ENCODE data around the gene RFX3.

RFX3 gene

DNA sequence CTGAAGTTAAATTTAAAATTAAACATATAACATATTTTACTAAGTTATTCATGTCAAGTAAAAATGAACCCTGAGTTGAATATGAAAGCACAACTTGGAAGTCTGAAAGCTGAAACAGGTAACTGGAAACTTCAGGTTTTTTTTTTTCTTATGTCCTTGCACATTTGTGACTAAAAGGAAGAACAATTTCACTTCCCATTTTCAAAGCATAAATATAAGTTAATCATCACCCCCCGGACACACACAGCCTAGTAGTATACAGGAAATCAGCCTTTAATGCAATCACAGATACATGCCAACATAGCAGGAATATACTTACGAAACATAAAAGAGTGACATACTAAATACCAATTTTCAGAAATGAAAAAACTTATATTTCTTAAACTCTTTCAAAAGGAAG is 225.9 kb downstream of the RFX3 start:
- H3K27ac ChIP-seq, result no peak overlapping the region
- TF ChIP-seq, protein P1, sequence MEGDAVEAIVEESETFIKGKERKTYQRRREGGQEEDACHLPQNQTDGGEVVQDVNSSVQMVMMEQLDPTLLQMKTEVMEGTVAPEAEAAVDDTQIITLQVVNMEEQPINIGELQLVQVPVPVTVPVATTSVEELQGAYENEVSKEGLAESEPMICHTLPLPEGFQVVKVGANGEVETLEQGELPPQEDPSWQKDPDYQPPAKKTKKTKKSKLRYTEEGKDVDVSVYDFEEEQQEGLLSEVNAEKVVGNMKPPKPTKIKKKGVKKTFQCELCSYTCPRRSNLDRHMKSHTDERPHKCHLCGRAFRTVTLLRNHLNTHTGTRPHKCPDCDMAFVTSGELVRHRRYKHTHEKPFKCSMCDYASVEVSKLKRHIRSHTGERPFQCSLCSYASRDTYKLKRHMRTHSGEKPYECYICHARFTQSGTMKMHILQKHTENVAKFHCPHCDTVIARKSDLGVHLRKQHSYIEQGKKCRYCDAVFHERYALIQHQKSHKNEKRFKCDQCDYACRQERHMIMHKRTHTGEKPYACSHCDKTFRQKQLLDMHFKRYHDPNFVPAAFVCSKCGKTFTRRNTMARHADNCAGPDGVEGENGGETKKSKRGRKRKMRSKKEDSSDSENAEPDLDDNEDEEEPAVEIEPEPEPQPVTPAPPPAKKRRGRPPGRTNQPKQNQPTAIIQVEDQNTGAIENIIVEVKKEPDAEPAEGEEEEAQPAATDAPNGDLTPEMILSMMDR (conservative IDR thresholded peaks at IDR 0.05), result no peak

DNA sequence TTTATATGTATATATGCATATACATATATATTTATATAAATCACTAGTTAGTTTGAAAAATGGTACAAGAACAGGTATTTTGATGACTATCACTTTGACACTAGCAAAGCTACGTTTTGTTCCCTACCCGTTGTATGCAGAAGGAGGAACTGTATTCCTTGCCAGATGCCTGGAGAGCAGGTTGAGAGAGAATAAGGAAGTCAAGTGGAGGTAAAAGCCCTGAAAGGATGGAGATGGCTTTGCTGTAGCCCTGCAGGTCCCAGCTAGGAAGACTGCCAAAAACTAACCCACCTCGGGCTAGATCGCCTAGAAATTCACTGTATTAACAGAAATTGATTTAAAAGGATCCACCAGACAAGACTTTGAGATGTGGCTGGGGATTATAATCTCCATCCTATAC is 229.3 kb downstream of the RFX3 start:
- no peak overlapping the region for H3K27ac ChIP-seq
- TF ChIP-seq, protein P1 (conservative IDR thresholded peaks at IDR 0.05), result no peak

DNA sequence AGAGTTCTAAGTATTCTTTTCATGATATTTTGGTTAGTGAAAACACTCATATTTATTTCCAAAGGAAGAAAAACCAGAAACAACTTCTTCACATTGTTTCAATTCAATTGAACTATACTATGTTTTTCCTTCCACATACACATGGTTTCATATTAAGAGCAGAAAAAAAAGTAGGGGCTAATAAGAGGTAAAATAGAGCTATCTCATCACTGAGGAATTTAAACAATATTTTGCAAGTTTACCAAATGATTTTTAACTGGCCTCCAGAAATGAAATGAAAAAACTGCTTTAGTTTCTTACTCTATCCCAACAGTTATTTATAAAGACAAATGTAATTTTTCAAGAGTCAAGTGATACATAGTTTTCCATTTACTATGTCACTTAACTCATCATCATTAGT is 233.5 kb downstream of the RFX3 start:
- TF ChIP-seq, protein P1 (conservative IDR thresholded peaks at IDR 0.05), result no peak

DNA sequence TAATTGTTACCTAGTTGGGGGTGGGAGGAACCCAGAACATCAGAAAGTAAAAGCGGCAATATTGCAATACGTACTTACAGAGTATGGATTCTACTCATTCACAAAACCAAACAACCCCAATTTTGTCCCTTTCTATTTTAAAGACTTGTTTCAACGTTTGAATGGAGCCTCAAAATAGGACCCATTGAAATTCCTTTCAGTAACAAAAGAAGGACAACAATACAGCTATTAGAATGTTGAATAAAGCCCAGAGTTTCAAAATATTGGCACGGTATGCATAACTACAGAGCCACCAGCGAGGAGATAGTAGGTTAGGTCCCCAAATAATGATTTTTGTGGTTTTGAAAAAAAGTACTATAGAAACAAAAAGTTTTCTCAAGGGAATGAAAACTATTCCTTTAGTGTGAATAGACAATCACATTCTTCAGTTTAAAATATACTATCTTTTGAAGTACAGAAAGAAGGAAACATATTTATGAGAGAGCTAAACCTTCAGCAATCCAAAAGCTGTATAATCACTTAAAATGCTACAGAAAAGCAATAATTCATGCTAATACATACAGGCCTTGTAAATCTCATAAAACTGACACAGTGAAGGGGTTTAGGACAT is 235.5 kb downstream of the RFX3 start:
- TF ChIP-seq, protein P1 (conservative IDR thresholded peaks at IDR 0.05), result no peak

More for the DNA sequence above, 233.5 kb downstream of the RFX3 start:
- H3K27ac ChIP-seq, result no peak overlapping the region

DNA sequence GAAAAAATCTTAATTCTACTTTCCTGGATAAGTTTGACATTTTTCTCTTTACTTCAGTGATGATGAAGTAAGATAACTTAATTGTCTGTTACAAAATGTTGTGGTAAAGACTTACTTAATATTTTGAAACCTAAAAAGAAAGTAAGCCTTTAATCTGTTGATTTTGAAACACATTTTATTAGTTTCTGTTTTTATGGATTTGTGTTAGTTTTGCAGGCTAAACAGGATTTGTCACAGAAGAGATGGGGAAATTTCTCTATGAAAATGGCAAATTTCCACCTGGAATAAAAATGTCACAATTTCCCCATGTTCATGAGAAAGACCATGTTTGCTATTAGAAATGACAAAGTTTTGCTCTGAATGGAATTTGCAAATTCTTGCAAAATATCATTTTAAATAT is 237.1 kb downstream of the RFX3 start:
- TF ChIP-seq, protein P1 (conservative IDR thresholded peaks at IDR 0.05), result no peak

More for the DNA sequence above, 235.5 kb downstream of the RFX3 start:
- H3K27ac ChIP-seq, result no peak overlapping the region

DNA sequence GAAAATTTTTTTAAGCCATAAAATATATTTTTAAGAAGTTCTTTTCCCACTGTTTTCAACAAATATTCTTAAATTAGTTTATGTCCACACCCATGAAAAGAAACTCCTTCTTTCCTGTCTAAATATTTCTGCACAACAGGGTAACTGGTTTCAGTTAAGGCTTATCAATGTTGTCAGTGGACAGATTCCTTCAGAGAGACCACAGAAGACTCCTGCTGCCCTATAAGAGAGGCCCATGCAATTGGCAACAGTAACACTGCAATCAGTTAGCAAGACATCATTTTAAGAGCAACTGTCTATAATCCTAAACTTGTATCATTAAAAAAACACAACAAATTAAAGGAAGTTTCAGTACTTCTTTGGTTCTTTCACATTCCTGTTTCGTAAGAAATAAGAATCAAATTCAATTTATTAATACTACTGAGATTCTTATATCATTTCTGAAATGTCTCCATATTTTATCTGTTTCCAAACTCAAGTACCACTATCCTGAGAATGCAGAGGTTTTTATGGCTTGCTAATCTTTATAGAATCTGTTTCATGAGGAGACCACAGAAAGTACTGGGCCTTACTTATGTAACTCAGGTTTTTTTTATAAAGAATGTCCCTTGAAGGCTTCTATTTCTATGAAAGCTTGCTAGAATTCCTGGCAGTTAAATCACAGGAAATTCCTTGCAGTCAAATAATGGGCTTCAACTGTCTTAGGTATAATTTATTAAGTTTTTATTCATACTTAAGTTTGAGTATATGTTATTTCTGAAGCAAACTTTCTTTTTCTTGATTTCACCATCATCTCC is 240.2 kb downstream of the RFX3 start:
- TF ChIP-seq, protein P1 (conservative IDR thresholded peaks at IDR 0.05), result no peak
- H3K27ac ChIP-seq, result peak overlapping the region; percentile 7; the same call in 1 of the 2 replicates

More for the DNA sequence above, 237.1 kb downstream of the RFX3 start:
- no peak overlapping the region for H3K27ac ChIP-seq

DNA sequence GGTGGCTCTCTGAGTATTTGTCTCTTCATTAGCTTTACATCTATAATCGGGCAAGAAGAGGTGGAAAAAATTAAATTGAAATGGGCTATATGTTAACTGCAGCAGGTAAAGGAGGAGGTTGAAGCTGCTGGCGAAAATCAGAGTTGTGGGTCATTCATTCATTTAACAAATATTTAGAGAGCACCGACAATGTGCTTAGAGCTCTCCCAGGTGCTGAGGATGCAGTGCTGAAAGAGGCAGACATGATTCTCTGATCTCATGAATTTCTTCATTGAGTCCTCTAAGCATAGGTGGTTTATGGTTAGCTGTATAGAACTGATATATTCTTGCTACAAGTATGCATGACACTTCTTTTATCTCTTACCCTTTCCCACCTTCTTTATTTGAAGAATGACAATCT is 243.4 kb downstream of the RFX3 start:
- no peak overlapping the region for H3K27ac ChIP-seq
- TF ChIP-seq, protein P1 (conservative IDR thresholded peaks at IDR 0.05), result no peak
